ENCODE measurements around the gene C6orf15.

C6orf15 gene

DNA sequence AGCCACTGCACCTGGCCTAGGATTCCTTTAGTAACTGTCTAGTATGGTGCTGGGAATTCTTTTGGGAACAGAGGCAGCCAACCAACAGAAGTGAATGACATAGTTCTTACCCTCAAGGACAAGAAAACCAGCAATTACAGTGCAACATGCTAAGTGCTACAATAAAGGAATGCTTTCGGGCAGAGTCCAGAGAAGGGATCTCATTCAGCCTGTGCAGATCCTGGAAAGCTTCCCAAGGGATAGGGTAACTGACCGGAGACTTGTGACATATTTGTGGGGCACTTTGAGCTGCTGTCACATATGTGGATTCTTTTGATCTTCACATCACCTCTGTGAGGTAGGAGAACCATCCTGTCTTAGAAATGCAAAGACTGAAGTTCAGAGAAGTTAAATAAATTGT is 46.8 kb downstream of the C6orf15 start:
- DNase-seq: no peak

DNA sequence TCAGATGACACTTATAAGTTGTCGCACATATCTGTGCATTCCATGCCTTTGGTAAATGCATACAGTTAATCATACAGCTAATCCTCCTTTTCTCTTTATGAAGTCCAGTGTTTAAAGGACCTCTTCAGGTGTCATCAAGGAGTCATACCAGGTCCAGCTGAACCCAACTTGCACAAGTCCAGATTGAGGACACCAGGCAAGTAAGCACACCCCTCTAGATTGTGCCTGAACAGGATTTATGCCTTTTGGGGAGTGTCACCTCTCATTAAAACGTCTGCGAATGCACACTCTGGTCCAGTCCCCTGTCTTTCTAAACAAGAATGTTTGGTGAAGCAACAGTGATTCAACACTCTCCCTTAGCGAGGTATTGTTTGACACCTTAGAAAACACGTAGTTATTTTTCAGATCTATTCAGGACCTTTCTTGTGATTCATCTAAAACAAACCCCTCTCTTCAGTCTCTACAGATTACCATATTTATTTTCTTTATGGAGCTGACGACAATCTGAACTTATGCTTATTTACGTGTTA is 48.4 kb downstream of the C6orf15 start:
- DNase-seq: no peak
